Endothelial cell of umbilical vein (primary cell): Measurements from ENCODE around the gene ARPC5L.

ENCODE experiments used
- CTCF ChIP-seq, 2 donors: IDR thresholded peaks; 1 replicate in 1 of 2; 2 replicates in 1 of 2; pipeline ENCODE4 v1.5.1; 2011; ENCODE audit warnings: low read length in 2 of 2, mild to moderate bottlenecking in 2 of 2, moderate library complexity in 2 of 2, control low read depth in 1 of 2, inconsistent platforms in 1 of 2, low read depth in 1 of 2; ENCODE audit not compliant: insufficient read depth in 1 of 2; ENCODE audit errors: extremely low read depth in 1 of 2
- POLR2A ChIP-seq: IDR thresholded peaks from 2 replicates; pipeline ENCODE4 v1.6.1; 2012; ENCODE audit warnings: low read depth, mild to moderate bottlenecking, control low read depth, low read length

GRCh38 chr9:124858330-124859046 lies 3.4 kb upstream of the ARPC5L start:
- TF ChIP-seq POLR2A: no peak
- no peak for TF ChIP-seq CTCF (IDR thresholded peaks at IDR 0.05; ENCODE audit: extremely low read depth in 1 of 2, insufficient read depth in 1 of 2, low read depth in 1 of 2, low read length in 2 of 2)
